GM21737 (cell line): ENCODE measurements around the gene CLNK.

Source experiments
- ATAC-seq: cut with Tn5 transposase; IDR thresholded peaks from one replicate; pipeline ENCODE4 v1.9.1; 2021; ENCODE audit warnings: mild to moderate bottlenecking, moderate library complexity; ENCODE audit not compliant: unreplicated experiment

The CLNK gene

GRCh38 chr4:10664408-10664807 lies 20.2 kb downstream of the CLNK start:
- no peak for ATAC-seq

- no peak for ATAC-seq
Observed at GRCh38 chr4:10662937-10663336, 21.6 kb downstream of the CLNK start.

- no peak for ATAC-seq
Observed at GRCh38 chr4:10661047-10661446, 23.5 kb downstream of the CLNK start.

GRCh38 chr4:10659251-10659650 lies 25.3 kb downstream of the CLNK start:
- ATAC-seq, result no peak

- no peak for ATAC-seq
Observed at GRCh38 chr4:10656988-10657387, 27.6 kb downstream of the CLNK start.

GRCh38 chr4:10656420-10656819 lies 28.1 kb downstream of the CLNK start:
- ATAC-seq, result no peak

GRCh38 chr4:10655968-10656367 lies 28.6 kb downstream of the CLNK start:
- ATAC-seq, result no peak

GRCh38 chr4:10648479-10648878 lies 36.1 kb downstream of the CLNK start:
- ATAC-seq, result no peak

GRCh38 chr4:10647846-10648245 lies 36.7 kb downstream of the CLNK start:
- ATAC-seq, result no peak

- no peak for ATAC-seq
Observed at GRCh38 chr4:10643600-10644425, 40.8 kb downstream of the CLNK start.

- no peak for ATAC-seq
Observed at GRCh38 chr4:10640561-10641201, 43.9 kb downstream of the CLNK start.

- no peak for ATAC-seq
Observed at GRCh38 chr4:10639664-10640063, 44.9 kb downstream of the CLNK start.

- no peak for ATAC-seq
Observed at GRCh38 chr4:10639100-10639499, 45.5 kb downstream of the CLNK start.

GRCh38 chr4:10635091-10635490 lies 49.5 kb downstream of the CLNK start:
- ATAC-seq, result no peak

- ATAC-seq, result no peak
Observed at GRCh38 chr4:10629394-10629793, 55.2 kb downstream of the CLNK start.

GRCh38 chr4:10625131-10625530 lies 59.4 kb downstream of the CLNK start:
- no peak for ATAC-seq

- ATAC-seq, result no peak
Observed at GRCh38 chr4:10623862-10624261, 60.7 kb downstream of the CLNK start.

GRCh38 chr4:10623241-10623640 lies 61.3 kb downstream of the CLNK start:
- ATAC-seq, result no peak

- ATAC-seq, result no peak
Observed at GRCh38 chr4:10622728-10623127, 61.8 kb downstream of the CLNK start.

GRCh38 chr4:10620935-10621488 lies 63.6 kb downstream of the CLNK start:
- no peak for ATAC-seq

- no peak for ATAC-seq
Observed at GRCh38 chr4:10619855-10620254, 64.7 kb downstream of the CLNK start.

GRCh38 chr4:10619220-10619619 lies 65.3 kb downstream of the CLNK start:
- no peak for ATAC-seq
